SK-N-MC (cell line): Measurements from ENCODE around the gene SLC35G6.

Experiments
- DNase-seq: peaks from one replicate; pipeline ENCODE4 v3.0.0-alpha.2; 2011; ENCODE audit warnings: low read depth, low spot score
- H3K27ac ChIP-seq: fragments of 200-600 bp; sonication (generic); 2 replicates; pipeline ENCODE4 v1.5.1; 2016; ENCODE audit warnings: mixed run types
- H3K36me3 ChIP-seq: fragments of 200-600 bp; sonication (generic); 2 replicates; pipeline ENCODE4 v1.6.1; 2017; ENCODE audit warnings: antibody characterized with exemption, low read length, mixed read lengths; ENCODE audit not compliant: insufficient read depth
- H3K4me3 ChIP-seq: fragments of 200-600 bp; sonication (generic); 2 replicates; pipeline ENCODE4 v1.5.1; 2016
- H3K9ac ChIP-seq: fragments of 200-600 bp; sonication (generic); 2 replicates; pipeline ENCODE4 v1.8.0; 2017; ENCODE audit warnings: mixed run types, mixed read lengths; ENCODE audit not compliant: insufficient read length
- H3K9me3 ChIP-seq: fragments of 200-600 bp; sonication (generic); 2 replicates; pipeline ENCODE4 v1.6.1; 2017; ENCODE audit warnings: low read depth, mild to moderate bottlenecking, antibody characterized with exemption, low read length, moderate library complexity, mixed read lengths
- EZH2 ChIP-seq: fragments of 200-600 bp; sonication (generic); IDR thresholded peaks from one replicate; pipeline ENCODE4 v1.6.1; 2017; ENCODE audit warnings: antibody characterized with exemption
- FOXP2 ChIP-seq: optimal IDR thresholded peaks from 2 replicates; pipeline ENCODE3; 2011; ENCODE audit warnings: mild to moderate bottlenecking, moderate library complexity; ENCODE audit not compliant: insufficient read depth; ENCODE audit errors: extremely low read length, control extremely low read depth
- POLR2AphosphoS5 ChIP-seq: IDR thresholded peaks from 2 replicates; pipeline ENCODE4 v1.6.1; 2012; ENCODE audit warnings: mild to moderate bottlenecking, low read depth, low read length, borderline replicate concordance

Gene SLC35G6

GRCh38 chr17:7439462-7440112 lies 41.7 kb upstream of the SLC35G6 start, which contains the start of gene FGF11:
Gene FGF11, plus strand, starts transcription at chr17:7439512. Its CDS starts 109 bp downstream, at chr17:7439621.
- H3K27ac ChIP-seq = peak within 1 kb of the TSS; percentile 98
- TF ChIP-seq POLR2AphosphoS5 (no peak; the same call in 1 of the 2 replicates), FOXP2 (no peak), EZH2 (no peak)
- H3K36me3 ChIP-seq = no peaks in the 10 kb centered on the region
- H3K9me3 ChIP-seq = no peaks in the 10 kb centered on the region
- H3K9ac ChIP-seq = peak within 1 kb of the TSS; percentile 90
- no peak for DNase-seq
- peak within 1 kb of the TSS; percentile 93 for H3K4me3 ChIP-seq

- no peaks in the 10 kb centered on the region for H3K36me3 ChIP-seq
- DNase-seq = no peak
- H3K9me3 ChIP-seq = no peaks in the 10 kb centered on the region
- H3K27ac ChIP-seq = peak overlapping the region; percentile 98
- H3K9ac ChIP-seq = peak overlapping the region; percentile 90
- peak overlapping the region; percentile 93 for H3K4me3 ChIP-seq
- TF ChIP-seq EZH2 (no peak), FOXP2 (no peak), POLR2AphosphoS5 (peak; percentile 71)
Measured at GRCh38 chr17:7440113-7440833, 41.0 kb upstream of the SLC35G6 start.

- no peaks in the 10 kb centered on the region for H3K36me3 ChIP-seq
- H3K9me3 ChIP-seq = no peaks in the 10 kb centered on the region
- DNase-seq = no peak
- TF ChIP-seq FOXP2 = no peak
- TF ChIP-seq POLR2AphosphoS5 = no peak
- no peak for TF ChIP-seq EZH2
- peak overlapping the region; percentile 90 for H3K9ac ChIP-seq
- H3K4me3 ChIP-seq = peak overlapping the region; percentile 93
- H3K27ac ChIP-seq = peak overlapping the region; percentile 98
Measured at GRCh38 chr17:7440834-7441195, 40.4 kb upstream of the SLC35G6 start.

GRCh38 chr17:7441266-7441665 lies 40.0 kb upstream of the SLC35G6 start:
- Histone ChIP-seq H3K9ac (peak overlapping the region; percentile 90), H3K4me3 (peak overlapping the region; percentile 93), H3K9me3 (no peaks in the 10 kb centered on the region), H3K27ac (peak overlapping the region; percentile 98), H3K36me3 (no peaks in the 10 kb centered on the region)
- no peak for TF ChIP-seq POLR2AphosphoS5
- no peak for TF ChIP-seq EZH2
- TF ChIP-seq FOXP2 = no peak
- no peak for DNase-seq

GRCh38 chr17:7442142-7442541 lies 39.1 kb upstream of the SLC35G6 start:
- TF ChIP-seq POLR2AphosphoS5 (no peak), EZH2 (no peak), FOXP2 (no peak)
- DNase-seq = no peak
- H3K9me3 ChIP-seq = no peaks in the 10 kb centered on the region
- H3K27ac ChIP-seq = no peak overlapping the region
- H3K4me3 ChIP-seq = no peak overlapping the region
- no peak overlapping the region for H3K9ac ChIP-seq
- no peaks in the 10 kb centered on the region for H3K36me3 ChIP-seq

GRCh38 chr17:7443499-7444485 lies 37.5 kb upstream of the SLC35G6 start:
- DNase-seq = no peak
- TF ChIP-seq EZH2 (no peak), FOXP2 (no peak), POLR2AphosphoS5 (no peak)
- Histone ChIP-seq H3K9ac (no peak overlapping the region), H3K4me3 (no peak overlapping the region), H3K36me3 (no peaks in the 10 kb centered on the region), H3K9me3 (no peaks in the 10 kb centered on the region), H3K27ac (0 out of 2 replicates have a peak overlapping the region, but pooled peaks have one; percentile 6)

GRCh38 chr17:7444682-7445618 lies 36.3 kb upstream of the SLC35G6 start, which contains the start of gene CHRNB1:
Gene CHRNB1, plus strand, starts transcription at chr17:7445061. Its CDS starts 67 bp downstream, at chr17:7445128.
- H3K36me3 ChIP-seq = no peaks in the 10 kb centered on the region
- H3K4me3 ChIP-seq = no peak within 1 kb of the TSS
- no peak within 1 kb of the TSS for H3K9ac ChIP-seq
- no peaks in the 10 kb centered on the region for H3K9me3 ChIP-seq
- 0 out of 2 replicates have a peak within 1 kb of the TSS, but pooled peaks have one; percentile 6 for H3K27ac ChIP-seq
- DNase-seq = no peak
- no peak for TF ChIP-seq FOXP2
- no peak for TF ChIP-seq POLR2AphosphoS5
- no peak for TF ChIP-seq EZH2
